Measurements from ENCODE around the gene AHCY. TPM values are rescaled to one million over a fixed set of nuclear protein-coding genes. Genes with fewer than 3 reads are reported as not detected.
A peak's percentile ranks its signal among the peaks of the same experiment; 100 is the strongest.
"Not testable (repeated sequence)": the region's sequence is repeated elsewhere in the genome, so short reads cannot be mapped to it uniquely, and the experiment has no call there.

AHCY gene
- total RNA-seq, result 69.5 TPM
- long read RNA-seq, transcript AHCY-201 (10 exons, 2,143 nt), result major isoform, 39 of 47 reads
- long read RNA-seq, partial matches to known transcripts, result 2 of 47 reads
- long read RNA-seq, other reads (novel, unspliced or antisense), result 6 of 47 reads

- DNase-seq (ENCODE audit: missing footprints), result peak; percentile 99
- peak; percentile 98 for ATAC-seq
- intact Hi-C loops (cut with DNase I), result loop anchor here (5.0 kb wide), 2 partner anchors 36 to 111 kb away; no protein-coding TSS in a partner anchor
These were observed at the start of gene AHCY for GRCh38 chr20:34302723-34303533. AHCY (minus strand) TSS chr20:34303355; CDS start chr20:34303270, 85 bp downstream.

- intact Hi-C loops (cut with DNase I), result no loop called here
- ATAC-seq, result no peak
- DNase-seq (ENCODE audit: missing footprints), result no peak
These were observed 46.9 kb upstream of the AHCY start for GRCh38 chr20:34350095-34350494.

DNA sequence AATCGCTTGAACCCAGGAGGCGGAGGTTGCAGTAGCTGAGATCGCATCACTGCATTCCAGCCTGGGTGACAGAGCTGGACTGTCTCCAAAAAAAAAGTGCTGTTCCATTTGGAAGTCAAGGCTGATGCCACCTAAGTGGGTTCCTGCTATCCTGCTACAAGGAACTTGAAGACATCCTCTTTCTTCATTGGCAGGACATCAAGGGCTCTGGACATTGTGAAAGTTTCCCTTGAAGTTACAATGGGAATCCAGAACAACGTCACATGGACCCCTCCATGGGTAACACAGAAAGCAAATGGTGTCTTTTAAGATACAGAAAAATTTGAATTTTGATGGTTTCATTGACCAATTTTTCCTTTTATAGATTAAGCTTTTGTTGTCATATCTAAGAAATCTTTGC is 44.4 kb upstream of the AHCY start:
- DNase-seq (ENCODE audit: missing footprints), result no peak
- no peak for ATAC-seq
- intact Hi-C loops (cut with DNase I), result no loop called here

- ATAC-seq; DNase-seq (ENCODE audit: missing footprints); intact Hi-C loops (cut with DNase I): not testable (repeated sequence)
These were observed 43.3 kb upstream of the AHCY start for GRCh38 chr20:34346533-34346865.

DNA sequence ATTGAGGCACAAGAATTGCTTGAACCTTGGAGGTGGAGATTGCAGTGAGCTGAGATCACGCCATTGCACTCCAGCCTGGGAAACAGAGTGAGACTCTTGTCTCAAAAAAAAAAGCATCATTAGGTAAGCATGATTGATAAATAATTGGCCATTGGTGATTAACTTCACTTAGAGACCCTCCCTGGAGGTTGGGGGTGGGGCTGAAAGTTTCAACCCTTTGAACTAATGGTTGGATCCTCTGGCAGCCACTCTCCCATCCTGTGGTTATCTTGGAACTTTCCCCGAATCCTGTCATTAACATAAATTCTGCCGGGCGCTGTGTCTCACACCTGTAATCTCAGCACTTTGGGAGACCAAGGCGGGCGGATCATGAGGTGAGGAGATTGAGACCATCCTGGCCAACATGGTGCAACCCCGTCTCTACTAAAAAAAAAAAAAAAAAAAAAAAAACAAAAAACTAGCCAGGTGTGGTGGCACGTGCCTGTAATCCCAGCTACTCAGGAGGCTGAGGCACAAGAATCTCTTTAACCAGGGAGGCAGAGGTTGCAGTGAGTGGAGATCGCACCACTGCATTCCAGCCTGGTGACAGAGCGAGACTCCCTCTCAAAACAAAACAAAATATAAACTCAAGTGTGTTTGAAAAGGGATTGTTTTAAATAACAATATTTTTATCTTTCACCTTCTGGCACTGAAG is 42.8 kb upstream of the AHCY start:
- ATAC-seq; DNase-seq (ENCODE audit: missing footprints); intact Hi-C loops (cut with DNase I): not testable (repeated sequence)

DNA sequence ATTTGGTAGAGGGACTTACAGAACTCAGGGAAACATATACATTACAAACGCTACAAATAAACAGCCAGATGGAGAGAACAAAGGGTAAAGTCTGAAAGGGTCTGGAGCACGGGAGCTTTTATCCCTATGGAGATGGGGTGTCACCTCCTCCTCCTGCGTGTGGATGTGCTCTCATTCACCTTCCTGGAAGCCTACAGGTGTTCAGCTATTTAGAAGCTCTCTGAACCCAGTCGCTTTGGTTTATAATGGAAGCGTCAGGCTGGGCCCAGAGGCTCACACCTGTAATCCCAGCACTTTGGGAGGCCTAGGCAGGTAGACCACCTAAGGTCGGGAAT is 42.2 kb upstream of the AHCY start:
- intact Hi-C loops (cut with DNase I), result no loop called here
- no peak for DNase-seq (ENCODE audit: missing footprints)
- no peak for ATAC-seq

- ATAC-seq, result no peak
- intact Hi-C loops (cut with DNase I), result no loop called here
- no peak for DNase-seq (ENCODE audit: missing footprints)
These were observed 41.1 kb upstream of the AHCY start for GRCh38 chr20:34344238-34344637.

- intact Hi-C loops (cut with DNase I), result no loop called here
- DNase-seq (ENCODE audit: missing footprints), result no peak
- ATAC-seq, result no peak
These were observed 40.5 kb upstream of the AHCY start for GRCh38 chr20:34343458-34344211.

DNA sequence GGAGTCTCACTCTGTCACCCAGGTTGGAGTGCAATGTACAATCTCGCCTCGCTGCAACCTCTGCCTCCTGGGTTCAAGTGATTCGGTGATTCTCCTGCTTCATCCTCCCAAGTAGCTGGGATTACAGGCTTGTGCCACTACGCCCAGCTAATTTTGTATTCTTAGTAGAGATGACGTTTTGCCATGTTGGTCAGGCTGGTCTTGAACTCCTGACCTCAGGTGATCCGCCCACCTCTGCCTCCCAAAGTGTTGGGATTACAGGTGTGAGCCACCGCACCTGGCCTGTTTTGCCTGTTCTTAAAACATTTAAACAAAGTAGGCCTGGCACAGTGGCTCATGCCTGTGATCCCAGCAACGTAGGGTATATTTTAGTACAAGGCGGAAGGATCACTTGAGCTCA is 38.0 kb upstream of the AHCY start:
- DNase-seq (ENCODE audit: missing footprints); intact Hi-C loops (cut with DNase I); ATAC-seq: not testable (repeated sequence)

DNA sequence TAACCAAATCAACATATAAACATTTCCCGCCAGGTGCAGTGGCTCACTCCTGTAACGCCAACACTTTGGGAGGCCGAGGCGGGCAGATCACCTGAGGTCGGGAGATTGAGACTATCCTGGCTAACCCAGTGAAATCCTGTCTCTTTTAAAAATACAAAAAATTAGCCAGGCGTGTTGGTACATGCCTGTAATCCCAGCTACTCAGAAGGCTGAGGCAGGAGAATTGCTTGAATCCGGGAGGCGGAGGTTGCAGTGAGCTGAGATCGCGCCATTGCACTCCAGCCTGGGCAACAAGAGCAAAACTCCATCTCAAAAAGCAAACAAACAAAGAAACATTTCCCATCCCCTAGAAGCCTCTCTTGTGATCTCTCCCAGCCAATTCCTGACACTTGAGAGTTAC is 37.6 kb upstream of the AHCY start:
- intact Hi-C loops (cut with DNase I); ATAC-seq; DNase-seq (ENCODE audit: missing footprints): not testable (repeated sequence)

- no peak for DNase-seq (ENCODE audit: missing footprints)
- intact Hi-C loops (cut with DNase I), result no loop called here
- no peak for ATAC-seq
These were observed 35.0 kb upstream of the AHCY start for GRCh38 chr20:34337982-34338726.

GRCh38 chr20:34337544-34337943 is 34.4 kb upstream of the AHCY start:
- DNase-seq (ENCODE audit: missing footprints) (no peak), ATAC-seq (no peak)
- intact Hi-C loops (cut with DNase I), result no loop called here

- ATAC-seq (no peak), DNase-seq (ENCODE audit: missing footprints) (no peak)
- intact Hi-C loops (cut with DNase I), result no loop called here
These were observed 31.7 kb upstream of the AHCY start for GRCh38 chr20:34334654-34335407.

DNA sequence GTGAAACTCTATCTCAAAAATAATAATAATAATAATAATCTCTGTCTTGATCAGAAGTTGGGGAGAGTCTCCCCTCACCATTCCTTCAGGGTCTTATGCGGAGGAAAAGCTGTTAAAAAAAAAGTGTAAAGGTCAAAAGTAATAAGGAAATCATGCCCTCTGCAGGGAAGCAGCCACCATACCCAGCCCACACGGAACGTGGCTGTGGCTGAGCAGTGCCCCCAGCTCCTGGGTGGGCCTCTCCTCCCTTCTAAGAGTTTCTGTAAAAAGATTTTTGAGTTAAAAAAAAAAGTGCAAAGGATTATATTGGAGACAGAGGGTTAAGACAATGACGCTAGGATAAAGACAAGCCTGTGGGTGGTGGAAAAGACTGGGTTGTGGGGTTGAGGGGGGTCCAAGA is 30.6 kb upstream of the AHCY start:
- DNase-seq (ENCODE audit: missing footprints) (no peak), ATAC-seq (no peak)
- intact Hi-C loops (cut with DNase I), result no loop called here

- no peak for DNase-seq (ENCODE audit: missing footprints)
- no peak for ATAC-seq
- intact Hi-C loops (cut with DNase I), result no loop called here
These were observed 29.2 kb upstream of the AHCY start for GRCh38 chr20:34332262-34332920.

- no peak for DNase-seq (ENCODE audit: missing footprints)
- intact Hi-C loops (cut with DNase I), result no loop called here
- ATAC-seq, result no peak
These were observed 28.7 kb upstream of the AHCY start for GRCh38 chr20:34331838-34332237.

GRCh38 chr20:34330861-34331544 is 27.8 kb upstream of the AHCY start:
- intact Hi-C loops (cut with DNase I); ATAC-seq; DNase-seq (ENCODE audit: missing footprints): not testable (repeated sequence)
